ENCODE results near the gene STAT5B.
"Not testable (repeated sequence)": the region's sequence is repeated elsewhere in the genome, so short reads cannot be mapped to it uniquely, and the experiment has no call there.

Gene STAT5B

DNA sequence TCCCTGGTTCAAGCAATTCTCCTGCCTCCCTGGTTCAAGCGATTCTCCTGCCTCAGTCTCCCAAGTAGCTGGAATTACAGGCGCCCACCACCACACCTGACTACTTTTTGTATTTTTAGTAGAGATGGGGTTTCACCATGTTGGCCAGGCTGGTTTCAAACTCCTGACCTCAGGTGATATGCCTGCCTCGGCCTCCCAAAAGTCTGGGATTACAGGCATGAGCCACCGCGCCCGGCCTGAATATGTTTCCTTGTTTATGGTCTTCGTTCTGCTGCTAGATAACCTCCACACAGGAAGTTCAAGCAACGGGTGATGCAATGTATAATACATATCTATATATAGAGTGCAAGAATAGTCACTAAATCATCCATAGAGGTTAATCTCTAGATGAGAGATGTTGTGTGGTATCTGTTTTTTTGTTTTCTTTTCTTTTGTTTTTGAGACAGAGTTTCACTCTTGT, 70.0 kb downstream of the STAT5B start:
- H3K36me3 ChIP-seq: peaks cover 96 to 100% (median 100%) of the 10 kb centered on the region in 11 experiments
- peak in 2 of 11 experiments; percentile 13 to 44; a peak in 1 of 22 replicates for TF ChIP-seq Cebpa-rat (IDR thresholded peaks at IDR 0.05)

DNA sequence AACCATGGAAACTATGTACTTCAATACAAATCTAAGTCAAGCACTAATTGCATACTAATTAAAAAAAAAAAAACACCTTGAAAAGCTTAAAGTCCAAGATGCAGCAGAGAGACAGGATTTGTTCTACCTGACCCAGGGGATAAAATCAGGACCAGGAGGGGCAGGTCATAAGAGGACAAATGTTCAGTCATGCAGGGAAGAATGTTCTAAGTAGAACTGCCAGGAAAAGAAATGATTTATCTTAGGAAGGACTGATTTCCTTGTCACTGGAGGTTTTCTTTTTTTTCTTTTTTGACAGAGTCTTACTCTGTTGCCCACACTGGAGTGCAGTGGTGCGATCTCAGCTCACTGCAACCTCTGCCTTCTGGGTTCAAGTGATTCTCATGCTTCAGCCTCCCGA, 72.8 kb downstream of the STAT5B start:
- H3K4me2 ChIP-seq: no peak overlapping the region
- no peak for TF ChIP-seq Cebpa-rat (IDR thresholded peaks at IDR 0.05)
- H3K27ac ChIP-seq: no peak overlapping the region
- H3K9ac ChIP-seq: no peak overlapping the region
- H3K9me3 ChIP-seq (replicated peaks in 1 of 11): no peaks in the 10 kb centered on the region
- H3K27me3 ChIP-seq: no peaks in the 10 kb centered on the region
- H3K4me1 ChIP-seq: peaks cover 13 to 36% (median 22%) of the 10 kb centered on the region in 10 experiments; a peak in 18 of 20 replicates
- no peaks in the 10 kb centered on the region; a peak in 1 of 22 replicates for H4K20me1 ChIP-seq
- H3K4me3 ChIP-seq: no peak overlapping the region
- H3K36me3 ChIP-seq: peaks cover 73 to 90% (median 86%) of the 10 kb centered on the region in 11 experiments

More for the DNA sequence above, 70.0 kb downstream of the STAT5B start:
- not testable (repeated sequence) for H3K27me3 ChIP-seq; H4K20me1 ChIP-seq; H3K4me3 ChIP-seq; H3K9me3 ChIP-seq (replicated peaks in 1 of 11)
- peaks cover 0 to 21% (median 8%) of the 10 kb centered on the region in 10 experiments; a peak in 10 of 20 replicates for H3K4me1 ChIP-seq
- peak overlapping the region in 6 of 11 experiments; percentile 20 to 63 (median 44); a peak in 9 of 22 replicates for H3K4me2 ChIP-seq
- H3K9ac ChIP-seq: peak overlapping the region in 2 of 11 experiments; percentile 10 to 25; a peak in 2 of 22 replicates
- H3K27ac ChIP-seq: peak overlapping the region in 4 of 11 experiments; percentile 40 to 59 (median 56); a peak in 7 of 22 replicates

DNA sequence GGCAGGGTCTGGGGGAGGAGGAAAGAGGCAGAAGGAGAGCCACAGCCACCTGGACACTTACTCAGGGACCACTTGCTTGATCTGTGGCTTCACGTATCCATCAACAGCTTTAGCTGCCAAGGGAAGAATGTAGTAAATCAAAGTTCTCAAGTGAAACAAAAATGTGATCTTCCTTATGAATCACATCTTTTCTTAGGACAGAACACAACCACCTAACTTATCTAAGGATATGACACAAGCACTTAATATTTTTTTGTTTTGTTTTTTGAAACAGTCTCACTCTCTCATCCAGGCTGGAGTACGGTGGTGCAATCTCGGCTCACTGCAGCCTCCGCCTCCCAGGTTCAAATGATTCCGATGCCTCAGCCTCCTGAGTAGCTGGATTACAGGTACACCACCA, 73.5 kb downstream of the STAT5B start:
- Histone ChIP-seq H3K4me3 (no peak overlapping the region), H3K9me3 (replicated peaks in 1 of 11) (no peaks in the 10 kb centered on the region), H3K9ac (no peak overlapping the region), H3K4me1 (peaks cover 13 to 39% (median 22%) of the 10 kb centered on the region in 10 experiments; a peak in 18 of 20 replicates), H4K20me1 (no peaks in the 10 kb centered on the region; a peak in 1 of 22 replicates), H3K27ac (no peak overlapping the region), H3K36me3 (peaks cover 66 to 83% (median 80%) of the 10 kb centered on the region in 11 experiments), H3K4me2 (no peak overlapping the region), H3K27me3 (no peaks in the 10 kb centered on the region)
- TF ChIP-seq Cebpa-rat (IDR thresholded peaks at IDR 0.05): no peak

DNA sequence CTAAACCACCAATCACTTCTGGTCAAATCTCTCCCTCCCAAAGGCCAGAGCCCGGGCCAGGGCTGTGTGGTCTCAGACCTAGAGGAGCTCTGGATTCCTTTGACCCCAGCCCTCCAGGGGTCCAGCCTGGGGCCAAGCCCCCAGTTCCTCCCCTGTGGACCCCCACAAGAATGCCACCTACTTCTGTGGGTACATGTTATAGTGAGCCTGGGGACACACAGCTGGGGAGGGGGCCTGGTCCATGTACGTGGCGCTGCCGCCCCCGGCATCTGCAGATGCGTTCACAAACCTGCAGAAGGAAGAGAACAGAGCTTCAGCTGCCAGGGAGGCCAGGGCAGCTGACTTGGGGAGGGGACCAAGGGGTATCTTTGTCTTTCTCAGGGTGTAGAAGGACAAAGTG, 74.0 kb downstream of the STAT5B start:
- H3K4me2 ChIP-seq: no peak overlapping the region
- no peaks in the 10 kb centered on the region; a peak in 1 of 22 replicates for H4K20me1 ChIP-seq
- H3K27me3 ChIP-seq: no peaks in the 10 kb centered on the region
- H3K4me1 ChIP-seq: peaks cover 13 to 39% (median 22%) of the 10 kb centered on the region in 10 experiments; a peak in 18 of 20 replicates
- H3K36me3 ChIP-seq: peaks cover 61 to 78% (median 74%) of the 10 kb centered on the region in 11 experiments
- no peaks in the 10 kb centered on the region for H3K9me3 ChIP-seq (replicated peaks in 1 of 11)
- TF ChIP-seq Cebpa-rat (IDR thresholded peaks at IDR 0.05): no peak
- H3K9ac ChIP-seq: peak overlapping the region in 1 of 11 experiments; percentile 21; a peak in 1 of 22 replicates
- H3K27ac ChIP-seq: no peak overlapping the region
- H3K4me3 ChIP-seq: no peak overlapping the region

DNA sequence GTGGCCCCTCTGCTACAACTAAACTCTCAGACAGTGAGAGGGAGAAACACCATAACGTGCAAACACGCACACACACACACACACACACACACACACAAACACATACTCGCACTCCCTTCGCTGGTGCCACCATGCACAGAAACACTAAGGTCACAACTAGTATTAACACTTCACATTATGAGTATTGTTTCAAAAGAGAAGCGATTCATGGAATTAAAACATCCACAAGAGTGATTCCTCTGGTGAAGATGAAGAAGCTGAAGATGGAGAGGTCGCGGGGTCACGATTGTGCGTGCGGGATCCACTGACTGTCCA, 74.8 kb downstream of the STAT5B start:
- Histone ChIP-seq H3K9ac (peak overlapping the region in 2 of 11 experiments; percentile 10 to 27; a peak in 1 of 22 replicates), H3K27ac (no peak overlapping the region), H3K27me3 (no peaks in the 10 kb centered on the region), H3K36me3 (peaks cover 53 to 70% (median 67%) of the 10 kb centered on the region in 11 experiments), H3K4me3 (no peak overlapping the region), H3K4me2 (no peak overlapping the region), H3K4me1 (peaks cover 13 to 34% (median 18%) of the 10 kb centered on the region in 10 experiments; a peak in 18 of 20 replicates), H4K20me1 (no peaks in the 10 kb centered on the region; a peak in 1 of 22 replicates), H3K9me3 (replicated peaks in 1 of 11) (no peaks in the 10 kb centered on the region)
- no peak for TF ChIP-seq Cebpa-rat (IDR thresholded peaks at IDR 0.05)

DNA sequence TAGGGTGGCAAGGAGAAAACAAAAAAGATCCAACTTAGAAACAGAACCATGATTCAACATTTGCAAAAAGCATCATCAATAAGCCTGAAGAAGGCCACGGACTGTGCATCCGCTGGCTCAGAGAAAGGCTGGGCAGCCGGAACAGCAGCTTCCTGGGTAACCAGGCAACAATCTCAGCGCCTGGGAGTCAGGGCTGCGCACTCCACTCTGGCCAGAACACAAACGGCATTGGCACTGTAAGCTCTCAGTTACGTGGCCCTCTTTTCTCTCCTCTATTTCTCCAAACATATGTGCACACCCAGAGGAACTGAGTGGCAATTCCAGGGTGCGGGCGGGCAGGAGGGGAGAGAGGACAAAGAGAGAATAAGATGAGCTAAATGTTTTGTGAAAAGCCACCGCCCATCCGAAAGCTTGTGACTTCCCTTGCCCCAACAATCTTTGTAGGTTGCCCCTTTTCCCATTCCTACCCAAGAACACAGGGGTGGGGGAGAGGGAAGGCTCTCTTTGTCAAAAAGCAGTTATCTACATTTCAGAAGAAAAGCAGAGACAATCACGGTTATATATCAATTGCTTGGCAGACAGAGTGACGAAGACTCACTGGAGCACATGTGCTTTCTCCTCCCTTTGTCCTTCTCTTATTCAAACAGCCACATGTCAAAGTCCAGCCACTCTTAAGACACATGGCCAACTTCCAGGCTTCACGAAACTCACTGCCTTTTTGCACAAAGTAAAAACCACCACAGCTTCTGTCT, 75.3 kb downstream of the STAT5B start:
- H3K4me1 ChIP-seq: peaks cover 13 to 28% (median 15%) of the 10 kb centered on the region in 10 experiments; a peak in 18 of 20 replicates
- H3K27ac ChIP-seq: no peak overlapping the region; a peak in 1 of 22 replicates
- H3K4me2 ChIP-seq: no peak overlapping the region
- no peak overlapping the region for H3K4me3 ChIP-seq
- no peaks in the 10 kb centered on the region; a peak in 1 of 22 replicates for H4K20me1 ChIP-seq
- H3K27me3 ChIP-seq: no peaks in the 10 kb centered on the region
- H3K9ac ChIP-seq: peak overlapping the region in 3 of 11 experiments; percentile 12 to 72 (median 27); a peak in 2 of 22 replicates
- no peak for TF ChIP-seq Cebpa-rat (IDR thresholded peaks at IDR 0.05)
- H3K9me3 ChIP-seq (replicated peaks in 1 of 11): no peaks in the 10 kb centered on the region
- peaks cover 48 to 65% (median 62%) of the 10 kb centered on the region in 11 experiments for H3K36me3 ChIP-seq

DNA sequence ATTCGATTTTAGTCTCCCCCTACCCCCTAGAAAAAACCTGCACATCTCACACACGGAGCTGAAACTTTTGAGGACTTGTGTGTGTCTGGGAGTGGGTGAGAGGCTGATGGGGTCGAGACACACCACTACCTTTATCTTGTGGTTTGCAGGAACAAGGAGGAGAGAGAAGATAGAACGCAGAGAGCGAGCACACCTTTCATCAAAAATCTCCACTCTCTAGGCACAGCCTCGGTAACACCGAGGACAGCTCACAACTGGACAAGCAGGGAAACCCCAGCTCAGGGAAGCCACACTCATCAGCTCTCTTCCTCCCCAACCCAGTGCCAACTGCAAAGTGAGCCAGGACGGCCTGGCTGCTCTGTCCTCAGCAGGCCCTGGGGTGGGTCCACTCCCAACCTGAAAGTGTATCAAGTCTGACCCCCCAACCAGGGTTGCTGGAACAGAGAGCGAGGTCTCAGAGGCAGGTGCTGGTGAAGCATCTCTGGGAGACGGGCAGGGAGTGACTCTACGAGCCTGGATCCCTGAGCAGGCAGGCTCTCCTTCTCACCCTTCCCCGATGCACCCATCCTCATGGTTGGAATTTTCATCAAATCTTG, 76.7 kb downstream of the STAT5B start:
- TF ChIP-seq Cebpa-rat (IDR thresholded peaks at IDR 0.05): no peak
- Histone ChIP-seq H3K9me3 (replicated peaks in 1 of 11) (no peaks in the 10 kb centered on the region), H3K9ac (peak overlapping the region in 7 of 11 experiments; percentile 14 to 72 (median 40); a peak in 12 of 22 replicates), H3K27ac (peak overlapping the region in 9 of 11 experiments; percentile 8 to 83 (median 63); a peak in 13 of 22 replicates), H3K36me3 (peaks cover 35 to 51% (median 48%) of the 10 kb centered on the region in 11 experiments), H4K20me1 (no peaks in the 10 kb centered on the region; a peak in 1 of 22 replicates), H3K4me2 (peak overlapping the region in 4 of 11 experiments; percentile 64 to 84 (median 73); a peak in 6 of 22 replicates), H3K27me3 (no peaks in the 10 kb centered on the region), H3K4me1 (peaks cover 16 to 32% (median 19%) of the 10 kb centered on the region in 10 experiments; a peak in 19 of 20 replicates), H3K4me3 (no peak overlapping the region)

DNA sequence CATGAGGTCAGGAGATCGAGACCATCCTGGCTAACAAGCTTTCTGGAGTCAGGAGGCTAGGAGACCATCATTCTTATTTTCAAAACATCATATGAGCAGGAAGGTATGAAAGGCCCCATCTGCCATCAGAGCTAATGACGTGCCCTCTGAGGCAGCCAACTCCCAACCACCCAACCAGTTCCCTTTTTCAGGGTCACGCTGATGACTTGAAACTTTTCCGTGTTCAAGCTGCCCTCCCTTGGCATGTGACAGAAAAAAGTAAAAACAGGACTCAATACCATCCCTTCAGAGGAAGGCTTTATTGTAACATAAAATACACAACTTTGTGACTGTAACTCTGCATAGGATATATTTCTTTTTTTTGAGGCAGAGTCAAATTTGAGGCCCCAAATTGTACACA, 77.3 kb downstream of the STAT5B start:
- peak overlapping the region in 6 of 11 experiments; percentile 18 to 72 (median 32); a peak in 11 of 22 replicates for H3K9ac ChIP-seq
- peak overlapping the region in 10 of 11 experiments; percentile 10 to 84 (median 53); a peak in 13 of 22 replicates for H3K4me2 ChIP-seq
- no peak for TF ChIP-seq Cebpa-rat (IDR thresholded peaks at IDR 0.05)
- peaks cover 20 to 33% (median 21%) of the 10 kb centered on the region in 10 experiments for H3K4me1 ChIP-seq
- H3K36me3 ChIP-seq: peaks cover 29 to 45% (median 42%) of the 10 kb centered on the region in 11 experiments
- no peaks in the 10 kb centered on the region for H3K27me3 ChIP-seq
- H4K20me1 ChIP-seq: no peaks in the 10 kb centered on the region; a peak in 1 of 22 replicates
- H3K9me3 ChIP-seq (replicated peaks in 1 of 11): no peaks in the 10 kb centered on the region
- H3K4me3 ChIP-seq: no peak overlapping the region
- peak overlapping the region in 9 of 11 experiments; percentile 8 to 83 (median 63); a peak in 16 of 22 replicates for H3K27ac ChIP-seq
